Measurements from ENCODE around the gene GART. TPM values are rescaled to one million over a fixed set of nuclear protein-coding genes. Genes with fewer than 3 reads are reported as not detected.
"Not testable (repeated sequence)": the region's sequence is repeated elsewhere in the genome, so short reads cannot be mapped to it uniquely, and the experiment has no call there.

Gene GART
- total RNA-seq, 1 donor from 2014 or later: 45.2 TPM

GRCh38 chr21:33518899-33519298 lies 23.0 kb downstream of the GART start:
- DNase-seq (ENCODE audit: low read depth in 2 of 2): no peak

DNA sequence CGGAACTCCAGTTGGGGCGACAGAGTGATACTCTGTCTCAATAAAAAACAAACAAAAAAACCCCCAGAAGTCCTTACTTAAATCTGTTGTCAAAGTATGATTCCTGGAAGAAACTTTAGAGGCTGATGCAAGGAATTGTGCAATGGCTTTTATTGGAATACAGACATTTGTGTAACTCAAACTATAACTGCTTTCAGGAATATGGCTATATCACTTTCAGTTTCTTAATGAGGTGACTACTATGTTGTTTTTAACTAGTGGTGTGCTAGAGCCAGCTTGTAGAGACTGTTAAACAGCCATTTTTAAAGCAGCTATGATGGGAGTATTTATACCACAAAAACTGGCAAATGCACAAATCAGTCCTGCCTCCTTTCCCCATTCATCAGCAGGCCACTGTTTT lies 27.7 kb downstream of the GART start:
- DNase-seq (ENCODE audit: low read depth in 2 of 2): no peak

DNA sequence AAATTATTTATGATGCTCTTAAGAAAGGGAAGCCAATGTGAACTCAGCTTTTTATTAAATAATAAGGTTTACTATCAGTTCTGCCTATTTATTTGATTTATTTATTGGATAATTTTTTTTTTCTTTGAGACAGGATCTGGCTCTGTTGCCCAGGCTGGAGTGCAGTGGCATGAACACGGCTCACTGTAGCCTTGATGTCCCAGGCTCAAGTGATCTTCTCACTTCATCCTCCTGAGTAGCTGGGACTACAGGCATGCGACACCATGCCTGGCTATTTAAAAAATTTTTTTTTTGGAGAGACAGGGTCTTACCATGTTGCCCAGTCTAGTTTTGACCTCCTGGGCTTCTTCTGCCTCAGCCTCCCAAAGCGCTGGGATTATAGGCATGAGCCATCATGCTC lies 29.4 kb downstream of the GART start:
- no peak for DNase-seq (ENCODE audit: low read depth in 2 of 2)

DNA sequence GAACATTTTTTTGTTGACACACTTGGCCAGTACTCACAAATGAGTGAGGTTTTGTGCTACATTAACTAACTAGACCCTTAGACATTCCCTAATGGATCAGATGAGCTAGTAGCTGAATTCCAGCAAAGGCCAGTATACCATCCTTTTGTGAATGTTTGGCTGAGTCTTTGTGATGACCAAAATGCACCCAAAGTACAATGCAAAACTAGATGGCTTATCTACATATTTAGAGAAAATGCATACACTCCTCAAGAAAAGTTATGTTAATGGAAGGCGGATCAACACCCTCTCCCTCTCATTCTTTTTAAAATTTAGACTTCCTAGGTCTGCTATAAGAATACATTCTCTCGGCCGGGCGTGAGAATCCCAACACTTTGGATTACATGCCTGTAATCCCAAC lies 30.3 kb downstream of the GART start:
- DNase-seq (ENCODE audit: low read depth in 2 of 2): no peak

DNA sequence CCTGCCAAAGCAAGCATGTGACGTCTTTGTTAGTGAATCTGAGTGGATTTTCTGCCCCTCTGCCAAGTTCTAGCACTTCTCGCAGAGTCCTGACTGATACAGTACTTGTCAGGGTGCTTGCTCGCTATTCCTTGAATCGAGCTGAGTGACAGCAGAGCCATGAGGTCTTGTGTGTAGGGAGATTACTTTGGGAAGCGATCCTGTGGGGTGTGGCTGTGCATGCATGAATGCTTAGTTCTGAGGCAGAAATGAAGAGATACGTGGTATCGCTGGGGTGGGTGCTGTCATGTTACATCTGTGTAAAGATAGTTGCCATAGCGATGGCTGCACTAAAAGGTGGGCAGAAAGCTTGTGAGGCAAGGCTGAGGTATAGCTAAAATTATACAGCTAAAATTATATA lies 31.1 kb downstream of the GART start:
- no peak for DNase-seq (ENCODE audit: low read depth in 2 of 2)

- DNase-seq (ENCODE audit: low read depth in 2 of 2): not testable (repeated sequence)
These were observed 34.9 kb downstream of the GART start for GRCh38 chr21:33507003-33507402.

DNA sequence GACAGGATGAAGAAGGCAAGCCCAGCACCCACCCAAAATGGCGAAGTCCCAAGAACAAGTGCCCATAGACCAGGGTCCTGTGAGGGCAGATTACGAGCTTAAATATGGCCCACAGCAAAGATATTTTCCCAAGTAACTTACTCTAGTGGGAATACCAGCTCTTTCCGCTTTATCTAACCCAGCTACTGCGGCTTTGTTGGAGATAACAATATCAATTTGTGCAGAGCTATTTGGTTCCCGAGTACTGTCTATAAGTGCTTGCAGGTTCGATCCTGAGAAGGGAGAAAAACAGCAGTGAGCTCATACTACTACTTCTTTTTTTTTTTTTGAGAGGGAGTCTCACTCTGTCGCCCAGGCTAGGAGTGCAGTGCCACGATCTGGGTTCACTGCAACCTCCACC lies 36.1 kb downstream of the GART start:
- DNase-seq (ENCODE audit: low read depth in 2 of 2): no peak

DNA sequence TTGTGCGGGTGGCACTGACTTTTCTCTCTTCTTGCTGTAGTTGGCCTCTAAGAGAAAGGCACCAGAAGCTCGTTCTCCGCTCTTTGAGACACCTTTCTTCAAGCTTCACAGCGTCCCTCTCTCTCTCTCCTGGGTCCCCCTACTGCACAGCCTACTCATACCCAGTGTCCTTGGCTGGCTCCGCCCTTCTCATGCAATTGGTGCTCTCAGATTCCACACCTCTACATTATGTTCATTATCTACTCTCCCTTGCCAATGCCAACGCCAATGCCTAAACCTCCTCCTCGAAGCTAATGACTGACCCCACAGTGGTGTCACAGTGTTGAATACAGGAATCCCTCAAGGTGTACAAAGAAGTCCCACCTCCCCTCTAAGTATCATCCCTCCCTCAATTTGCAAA lies 45.6 kb downstream of the GART start:
- no peak for DNase-seq (ENCODE audit: low read depth in 2 of 2)

DNA sequence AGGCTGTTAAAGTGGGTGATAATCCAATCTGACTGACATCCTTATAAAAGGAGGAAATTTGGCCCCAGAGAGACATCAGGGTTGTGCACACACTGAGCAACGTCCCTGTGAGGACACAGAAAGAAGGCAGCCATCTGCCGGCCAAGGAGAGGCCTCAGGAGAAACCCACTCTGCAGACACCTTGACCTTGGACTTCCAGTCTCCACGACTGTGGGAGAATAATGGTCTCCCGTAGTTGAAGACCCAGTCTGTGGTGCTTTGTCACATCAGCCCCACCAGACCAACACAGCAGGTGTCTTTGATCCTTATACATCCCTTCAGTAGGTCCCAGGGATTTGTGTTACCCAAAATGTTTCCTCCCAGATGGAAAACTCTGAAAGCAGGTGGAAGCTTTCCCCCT lies 46.2 kb downstream of the GART start:
- no peak for DNase-seq (ENCODE audit: low read depth in 2 of 2)

DNA sequence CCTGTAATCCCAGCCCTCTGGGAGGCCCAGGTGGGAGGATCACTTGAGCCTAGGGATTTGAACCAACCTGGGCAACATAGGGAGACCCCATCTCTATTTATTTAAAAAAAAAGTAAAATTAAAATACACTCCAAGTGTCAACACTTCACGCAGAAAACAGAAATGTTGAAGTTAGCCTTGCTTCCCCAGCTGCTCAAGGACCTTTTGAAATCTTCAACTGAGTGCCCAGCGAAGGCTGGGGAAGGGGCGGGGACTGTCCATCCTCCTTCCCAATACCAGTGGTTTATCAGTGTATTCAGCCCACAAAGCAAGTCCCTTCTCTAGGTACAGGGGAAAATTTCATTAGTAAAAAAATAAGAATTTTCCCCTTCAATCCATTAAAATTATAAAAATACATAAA lies 48.2 kb downstream of the GART start:
- DNase-seq (ENCODE audit: low read depth in 2 of 2): no peak

DNA sequence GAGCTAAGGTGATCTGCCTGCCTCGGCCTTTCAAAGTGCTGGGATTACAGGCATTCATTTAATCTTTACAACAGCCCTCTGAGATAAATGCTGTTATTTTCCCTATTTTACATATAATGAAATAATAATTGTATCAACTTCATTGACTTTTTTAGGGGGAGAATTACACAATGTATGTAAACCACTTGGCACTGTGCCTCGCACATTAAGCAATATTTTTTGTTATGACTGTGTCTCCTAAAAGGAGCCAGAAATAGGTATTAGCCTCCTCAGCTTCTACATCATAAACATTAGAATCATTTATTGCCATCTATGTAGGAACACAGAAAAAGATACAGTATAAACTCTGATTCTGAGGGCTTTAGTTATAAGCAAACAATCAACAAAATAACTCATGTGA lies 49.3 kb downstream of the GART start:
- peak in 1 of 2 donors; percentile 18 for DNase-seq (ENCODE audit: low read depth in 2 of 2)

DNA sequence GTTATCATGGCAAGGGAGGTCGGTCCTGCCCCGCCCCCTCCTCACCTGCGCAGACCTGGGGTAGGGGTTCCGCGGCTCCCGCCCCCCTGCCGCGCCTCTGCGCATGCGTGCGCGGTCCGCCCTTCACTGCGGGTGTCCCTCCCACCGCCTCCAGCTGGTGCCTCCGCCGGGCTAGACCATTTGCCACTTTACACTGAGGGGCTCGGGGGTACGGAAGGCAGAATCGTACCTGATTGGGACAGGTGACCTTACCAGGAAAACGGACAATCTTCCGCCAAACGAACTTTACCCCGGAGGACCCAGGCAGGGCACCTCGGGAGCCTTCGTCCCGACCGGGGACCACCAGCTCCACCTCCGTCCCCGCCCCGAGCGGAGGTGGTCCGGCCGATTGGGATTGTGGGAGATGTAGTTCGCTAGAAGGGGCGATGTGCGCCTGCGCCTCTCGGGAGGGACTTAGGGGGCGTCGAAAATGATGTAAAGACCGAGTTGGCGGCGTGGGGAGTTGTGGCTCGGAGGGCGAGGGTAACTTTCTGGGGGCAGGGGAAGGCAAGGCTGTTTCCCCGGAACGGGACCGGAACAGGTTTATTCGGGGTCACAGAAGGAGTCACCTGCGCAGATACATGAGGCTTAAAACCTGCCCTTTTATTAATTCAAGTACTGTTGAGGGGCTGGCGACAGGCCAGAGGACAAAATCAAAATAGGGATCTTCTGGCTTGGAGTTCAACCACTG lies 50.4 kb downstream of the GART start, which contains the start of gene DNAJC28:
TSS of gene DNAJC28 (minus strand) at position 344 of the 730 bp plus-strand sequence. CDS start 2,323 bp downstream, outside the sequence.
- DNase-seq (ENCODE audit: low read depth in 2 of 2): peak; percentile 93 to 96

- DNase-seq (ENCODE audit: low read depth in 2 of 2): peak in 1 of 2 donors; percentile 3
These were observed 50.9 kb downstream of the GART start for GRCh38 chr21:33490991-33491372.

GRCh38 chr21:33488936-33489335 lies 53.0 kb downstream of the GART start:
- DNase-seq (ENCODE audit: low read depth in 2 of 2): no peak

- DNase-seq (ENCODE audit: low read depth in 2 of 2): no peak
These were observed 53.9 kb downstream of the GART start for GRCh38 chr21:33487996-33488395.

- no peak for DNase-seq (ENCODE audit: low read depth in 2 of 2)
These were observed 60.5 kb downstream of the GART start for GRCh38 chr21:33481314-33481943.

DNA sequence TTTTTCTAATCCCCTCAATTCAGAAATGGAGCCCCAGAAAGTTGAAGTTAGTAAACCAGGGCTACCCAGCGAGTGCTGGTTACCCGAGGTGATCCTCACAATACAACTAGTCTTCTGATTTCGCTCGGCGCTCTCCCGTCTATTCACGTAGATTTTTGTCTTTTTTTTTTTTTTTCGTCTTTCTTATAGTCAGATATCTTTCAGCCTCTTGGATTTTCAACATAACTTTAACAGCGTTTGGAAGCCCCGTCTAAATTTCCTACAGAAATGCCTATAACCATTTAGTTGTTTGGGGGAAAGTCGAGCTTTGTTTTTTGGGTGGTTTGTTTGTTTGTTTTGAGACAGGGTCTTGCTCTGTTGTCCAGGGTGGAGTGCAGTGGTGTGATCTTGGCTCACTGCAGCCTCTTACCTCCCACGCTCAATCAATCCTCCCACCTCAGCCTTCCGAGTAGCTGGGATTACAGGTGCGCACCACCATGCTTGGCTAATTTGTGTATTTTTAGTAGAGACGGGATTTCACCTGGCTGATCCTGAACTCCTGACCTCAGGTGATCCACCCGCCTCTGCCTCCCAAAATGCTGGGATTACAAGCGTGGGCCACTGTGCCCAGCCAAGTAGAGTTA lies 61.3 kb downstream of the GART start:
- no peak for DNase-seq (ENCODE audit: low read depth in 2 of 2)

- peak; percentile 97 to 98 for DNase-seq (ENCODE audit: low read depth in 2 of 2)
These were observed 62.0 kb downstream of the GART start, which contains the start of gene TMEM50B for GRCh38 chr21:33479679-33480480. TMEM50B (minus strand) TSS chr21:33479974; CDS start chr21:33468885, 11,089 bp downstream.

DNA sequence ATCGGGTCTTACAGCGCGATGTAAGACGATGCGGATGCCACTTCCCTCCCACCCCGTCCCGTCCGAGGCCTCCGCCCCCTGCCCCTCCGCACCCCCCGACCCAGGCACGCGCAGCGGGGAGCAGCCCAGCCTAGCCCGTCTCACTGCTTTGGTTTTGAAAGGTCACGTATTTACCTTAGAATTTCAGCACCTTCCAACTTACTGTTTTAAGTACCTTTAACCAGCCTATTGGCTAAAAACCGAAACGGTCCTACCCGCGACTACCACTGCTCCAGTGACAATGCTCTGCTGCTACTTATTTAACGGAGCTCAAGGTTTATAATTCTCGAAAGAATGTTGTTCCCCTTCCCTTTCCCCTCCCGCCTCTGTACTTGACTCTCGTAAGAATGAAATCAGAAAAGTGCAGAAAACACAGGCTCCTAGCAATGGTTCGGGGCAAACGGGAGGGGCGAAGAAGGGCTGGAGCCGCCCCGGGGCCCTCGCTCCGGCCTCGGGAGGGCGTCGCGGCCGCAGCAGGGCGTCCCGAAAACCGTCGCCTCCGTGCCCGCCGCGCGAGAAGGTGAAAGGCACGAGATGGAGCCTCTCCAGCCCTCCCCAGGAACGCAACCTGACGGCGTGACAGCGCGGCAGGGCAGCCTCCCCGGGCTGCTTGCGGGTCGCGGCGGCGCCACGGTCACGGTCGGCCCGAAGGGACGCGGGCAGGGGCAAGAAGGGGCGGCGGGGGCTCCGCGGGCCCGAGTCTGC lies 62.8 kb downstream of the GART start:
- DNase-seq (ENCODE audit: low read depth in 2 of 2): peak; percentile 39 to 42

- DNase-seq (ENCODE audit: low read depth in 2 of 2): peak in 1 of 2 donors; percentile 1
These were observed 63.7 kb downstream of the GART start for GRCh38 chr21:33478182-33478581.

GRCh38 chr21:33477066-33477465 lies 64.9 kb downstream of the GART start:
- DNase-seq (ENCODE audit: low read depth in 2 of 2): no peak

Measured in lung microvascular endothelial cell (primary cell).